MM.1S (cell line): ENCODE results near the gene RNF214.

Experiments
- DNase-seq: peaks from one replicate; pipeline ENCODE4 v3.0.0-alpha.2; 2015
- H2AFZ ChIP-seq: fragments of 300-600 bp; sonication (generic); 2 replicates; pipeline ENCODE4 v1.6.0; 2016; ENCODE audit warnings: antibody characterized with exemption, low read length
- H3F3A ChIP-seq: fragments of 300-600 bp; sonication (generic); 2 replicates; pipeline ENCODE4 v1.6.1; 2016; ENCODE audit warnings: mild to moderate bottlenecking, antibody characterized with exemption, low read length, moderate library complexity, mixed read lengths; ENCODE audit not compliant: insufficient read depth
- H3K27ac ChIP-seq: fragments of 300-600 bp; sonication (generic); 2 replicates; pipeline ENCODE4 v1.5.1; 2016; ENCODE audit warnings: mild to moderate bottlenecking, low read length
- H3K27me3 ChIP-seq: fragments of 300-600 bp; sonication (generic); replicated peaks from 2 replicates; pipeline ENCODE4 v1.6.0; 2016; ENCODE audit warnings: low read length; ENCODE audit not compliant: insufficient read depth
- H3K36me3 ChIP-seq: fragments of 300-600 bp; sonication (generic); replicated peaks from 2 replicates; pipeline ENCODE4 v1.6.1; 2016; ENCODE audit warnings: mild to moderate bottlenecking, low read length, mixed read lengths; ENCODE audit not compliant: insufficient read depth
- H3K4me1 ChIP-seq: fragments of 300-600 bp; sonication (generic); 2 replicates; pipeline ENCODE4 v1.6.1; 2016; ENCODE audit warnings: low read length, mixed read lengths
- H3K4me2 ChIP-seq: fragments of 300-600 bp; sonication (generic); 2 replicates; pipeline ENCODE4 v1.6.0; 2016; ENCODE audit warnings: low read depth, low read length
- H3K4me3 ChIP-seq: fragments of 300-600 bp; sonication (generic); 2 replicates; pipeline ENCODE4 v1.5.1; 2016; ENCODE audit warnings: low read length, mixed read lengths
- H3K79me2 ChIP-seq: fragments of 300-600 bp; sonication (generic); 2 replicates; pipeline ENCODE4 v1.6.1; 2016; ENCODE audit warnings: mixed run types, low read length, mixed read lengths
- H3K9ac ChIP-seq: fragments of 300-600 bp; sonication (generic); 2 replicates; pipeline ENCODE4 v1.6.1; 2016; ENCODE audit warnings: low read length, mixed read lengths
- H3K9me2 ChIP-seq: fragments of 300-600 bp; sonication (generic); replicated peaks from 2 replicates; pipeline ENCODE4 v1.6.1; 2016; ENCODE audit warnings: mild to moderate bottlenecking, low read length, mixed read lengths; ENCODE audit not compliant: insufficient read depth
- H3K9me3 ChIP-seq: fragments of 300-600 bp; sonication (generic); replicated peaks from 2 replicates; pipeline ENCODE4 v1.6.1; 2016; ENCODE audit warnings: mild to moderate bottlenecking, low read length, mixed read lengths; ENCODE audit not compliant: insufficient read depth
- H4K20me1 ChIP-seq: fragments of 300-600 bp; sonication (generic); 2 replicates; pipeline ENCODE4 v1.6.1; 2016; ENCODE audit warnings: mild to moderate bottlenecking, low read length, moderate library complexity, mixed read lengths; ENCODE audit not compliant: insufficient read depth
- EZH2 ChIP-seq: fragments of 300-600 bp; sonication (generic); optimal IDR thresholded peaks from 2 replicates; pipeline ENCODE3; 2017; ENCODE audit warnings: low read depth, mild to moderate bottlenecking, antibody characterized with exemption, low read length, mixed read lengths
- EZH2phosphoT487 ChIP-seq: fragments of 300-600 bp; sonication (generic); IDR thresholded peaks from 2 replicates; pipeline ENCODE4 v1.6.1; 2018; ENCODE audit warnings: antibody characterized with exemption, low read length
- TF ChIP-seq, protein P1 (sequence below): fragments of 300-600 bp; sonication (generic); IDR thresholded peaks from 2 replicates; pipeline ENCODE4 v1.5.1; 2016; ENCODE audit warnings: antibody characterized with exemption, low read length, mixed read lengths

Gene RNF214

DNA sequence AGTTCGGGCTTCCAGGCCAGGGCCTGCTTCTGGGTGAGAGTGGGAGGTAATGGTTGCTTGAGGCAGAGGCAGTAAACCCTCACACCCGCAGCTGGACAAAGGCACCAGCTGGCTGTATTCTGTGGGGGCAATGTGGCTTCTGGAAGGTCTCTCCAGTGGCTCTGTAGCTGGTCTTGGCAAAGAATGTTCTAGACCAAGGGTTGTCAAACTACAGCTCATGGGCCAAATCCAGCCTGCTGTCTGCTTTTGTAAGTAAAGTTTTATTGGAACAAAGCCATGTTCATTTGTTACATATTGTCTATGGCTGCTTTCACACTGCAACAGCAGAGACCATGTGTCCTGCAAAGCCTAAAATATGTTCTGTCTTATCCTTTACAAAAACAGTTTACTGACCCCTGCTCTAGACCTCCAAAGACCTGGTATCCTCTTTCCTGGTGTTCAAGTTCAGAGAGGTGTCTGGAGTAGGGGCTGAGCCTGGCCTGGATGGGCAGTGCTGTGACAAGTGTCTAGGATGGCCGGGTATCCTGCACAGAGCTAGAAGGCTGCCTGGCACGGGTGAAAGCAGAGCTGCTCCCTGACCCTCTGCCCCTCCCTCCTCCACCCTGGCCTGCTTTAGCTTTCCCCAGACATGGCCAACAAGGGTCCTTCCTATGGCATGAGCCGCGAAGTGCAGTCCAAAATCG is 29.9 kb upstream of the RNF214 start:
- H3K4me2 ChIP-seq: no peak overlapping the region

DNA sequence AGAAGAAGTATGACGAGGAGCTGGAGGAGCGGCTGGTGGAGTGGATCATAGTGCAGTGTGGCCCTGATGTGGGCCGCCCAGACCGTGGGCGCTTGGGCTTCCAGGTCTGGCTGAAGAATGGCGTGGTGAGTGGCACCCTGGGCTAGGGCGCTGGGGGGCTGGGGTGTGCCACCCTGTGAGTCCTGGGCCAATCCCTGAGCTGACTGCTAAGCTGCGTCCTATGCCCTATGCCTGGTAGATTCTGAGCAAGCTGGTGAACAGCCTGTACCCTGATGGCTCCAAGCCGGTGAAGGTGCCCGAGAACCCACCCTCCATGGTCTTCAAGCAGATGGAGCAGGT is 29.4 kb upstream of the RNF214 start:
- H3K9me3 ChIP-seq: no peaks in the 10 kb centered on the region
- no peak overlapping the region for H3K4me3 ChIP-seq
- H3K4me1 ChIP-seq: no peaks in the 10 kb centered on the region
- no peaks in the 10 kb centered on the region for H4K20me1 ChIP-seq
- no peaks in the 10 kb centered on the region for H3K9me2 ChIP-seq
- DNase-seq: no peak
- no peak overlapping the region for H3K4me2 ChIP-seq
- H3K36me3 ChIP-seq: no peaks in the 10 kb centered on the region
- TF ChIP-seq, protein P1, sequence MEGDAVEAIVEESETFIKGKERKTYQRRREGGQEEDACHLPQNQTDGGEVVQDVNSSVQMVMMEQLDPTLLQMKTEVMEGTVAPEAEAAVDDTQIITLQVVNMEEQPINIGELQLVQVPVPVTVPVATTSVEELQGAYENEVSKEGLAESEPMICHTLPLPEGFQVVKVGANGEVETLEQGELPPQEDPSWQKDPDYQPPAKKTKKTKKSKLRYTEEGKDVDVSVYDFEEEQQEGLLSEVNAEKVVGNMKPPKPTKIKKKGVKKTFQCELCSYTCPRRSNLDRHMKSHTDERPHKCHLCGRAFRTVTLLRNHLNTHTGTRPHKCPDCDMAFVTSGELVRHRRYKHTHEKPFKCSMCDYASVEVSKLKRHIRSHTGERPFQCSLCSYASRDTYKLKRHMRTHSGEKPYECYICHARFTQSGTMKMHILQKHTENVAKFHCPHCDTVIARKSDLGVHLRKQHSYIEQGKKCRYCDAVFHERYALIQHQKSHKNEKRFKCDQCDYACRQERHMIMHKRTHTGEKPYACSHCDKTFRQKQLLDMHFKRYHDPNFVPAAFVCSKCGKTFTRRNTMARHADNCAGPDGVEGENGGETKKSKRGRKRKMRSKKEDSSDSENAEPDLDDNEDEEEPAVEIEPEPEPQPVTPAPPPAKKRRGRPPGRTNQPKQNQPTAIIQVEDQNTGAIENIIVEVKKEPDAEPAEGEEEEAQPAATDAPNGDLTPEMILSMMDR: no peak
- TF ChIP-seq EZH2 (no peak), EZH2phosphoT487 (no peak)
- H3F3A ChIP-seq: no peaks in the 10 kb centered on the region
- H3K9ac ChIP-seq: no peak overlapping the region
- no peak overlapping the region for H3K27ac ChIP-seq
- H3K27me3 ChIP-seq: no peaks in the 10 kb centered on the region
- H3K79me2 ChIP-seq: no peaks in the 10 kb centered on the region
- no peak overlapping the region for H2AFZ ChIP-seq

More for the DNA sequence above, 29.9 kb upstream of the RNF214 start:
- H3K36me3 ChIP-seq: no peaks in the 10 kb centered on the region
- no peak overlapping the region for H3K27ac ChIP-seq
- no peaks in the 10 kb centered on the region for H3K9me2 ChIP-seq
- H3K79me2 ChIP-seq: no peaks in the 10 kb centered on the region
- TF ChIP-seq EZH2phosphoT487 (no peak), EZH2 (no peak)
- TF ChIP-seq, protein P1: no peak
- H3K9me3 ChIP-seq: no peaks in the 10 kb centered on the region
- no peak overlapping the region for H3K4me3 ChIP-seq
- H3F3A ChIP-seq: no peaks in the 10 kb centered on the region
- H3K4me1 ChIP-seq: no peaks in the 10 kb centered on the region
- no peak overlapping the region for H2AFZ ChIP-seq
- no peak for DNase-seq
- H4K20me1 ChIP-seq: no peaks in the 10 kb centered on the region
- H3K9ac ChIP-seq: no peak overlapping the region
- H3K27me3 ChIP-seq: no peaks in the 10 kb centered on the region

DNA sequence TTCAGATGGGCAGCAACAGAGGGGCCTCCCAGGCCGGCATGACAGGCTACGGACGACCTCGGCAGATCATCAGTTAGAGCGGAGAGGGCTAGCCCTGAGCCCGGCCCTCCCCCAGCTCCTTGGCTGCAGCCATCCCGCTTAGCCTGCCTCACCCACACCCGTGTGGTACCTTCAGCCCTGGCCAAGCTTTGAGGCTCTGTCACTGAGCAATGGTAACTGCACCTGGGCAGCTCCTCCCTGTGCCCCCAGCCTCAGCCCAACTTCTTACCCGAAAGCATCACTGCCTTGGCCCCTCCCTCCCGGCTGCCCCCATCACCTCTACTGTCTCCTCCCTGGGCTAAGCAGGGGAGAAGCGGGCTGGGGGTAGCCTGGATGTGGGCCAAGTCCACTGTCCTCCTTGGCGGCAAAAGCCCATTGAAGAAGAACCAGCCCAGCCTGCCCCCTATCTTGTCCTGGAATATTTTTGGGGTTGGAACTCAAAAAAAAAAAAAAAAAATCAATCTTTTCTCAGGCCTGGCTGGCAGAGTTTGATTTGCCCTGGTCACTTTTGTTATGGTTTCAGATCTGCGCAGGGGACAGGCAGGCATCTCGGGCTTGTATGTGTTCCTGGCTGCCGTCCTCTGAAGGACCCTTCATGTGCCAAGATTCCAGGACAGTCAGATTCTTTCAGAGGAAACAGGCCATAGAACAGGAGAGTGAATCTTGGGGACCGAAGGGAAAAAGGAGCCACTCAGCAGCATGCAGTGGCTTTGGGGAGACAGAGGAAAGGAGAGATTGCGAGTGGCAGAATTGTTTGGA is 28.0 kb upstream of the RNF214 start:
- Histone ChIP-seq H3K4me2 (no peak overlapping the region), H3K36me3 (no peaks in the 10 kb centered on the region), H3K4me1 (no peaks in the 10 kb centered on the region), H3K79me2 (no peaks in the 10 kb centered on the region), H3F3A (no peaks in the 10 kb centered on the region), H3K27ac (no peak overlapping the region), H4K20me1 (no peaks in the 10 kb centered on the region), H3K9me3 (no peaks in the 10 kb centered on the region), H3K4me3 (no peak overlapping the region), H3K9me2 (no peaks in the 10 kb centered on the region), H3K27me3 (no peaks in the 10 kb centered on the region), H3K9ac (no peak overlapping the region), H2AFZ (no peak overlapping the region)
- no peak for DNase-seq
- TF ChIP-seq, protein P1: no peak
- TF ChIP-seq EZH2phosphoT487 (no peak), EZH2 (no peak)
